Activated CD4-positive, alpha-beta memory T cell treated with anti-CD3 and anti-CD28 coated beads, Interleukin-2, amount 10 ng/mL, durations not matched to agents 7 days and 5 days (primary cell): ENCODE measurements around the gene NFE2. TPM values are rescaled to one million over a fixed set of nuclear protein-coding genes. Genes with fewer than 3 reads are reported as not detected.
A peak's percentile ranks its signal among the peaks of the same experiment; 100 is the strongest.

ENCODE experiments used
- CTCF ChIA-PET: fragments of 350-600 bp; sonication (Branson Sonifier 250); formaldehyde crosslinking; loops from one replicate; lab custom pipeline; 2021; ENCODE audit warnings: antibody characterized with exemption, inconsistent platforms; lab: Charles Lee
- POLR2A ChIA-PET: fragments of 350-600 bp; sonication (Branson Sonifier 250); formaldehyde crosslinking; loops from one replicate; lab custom pipeline; 2021; ENCODE audit warnings: antibody characterized with exemption; lab: Charles Lee
- DNase-seq: peaks from one replicate; pipeline ENCODE4 v3.0.0-alpha.2; 2020
- H3K27ac Mint-ChIP-seq: one replicate; pipeline ENCODE4 v1.8.0; 2021; ENCODE audit warnings: mild to moderate bottlenecking, mixed read lengths
- H3K27me3 Mint-ChIP-seq: one replicate; pipeline ENCODE4 v1.8.0; 2021; ENCODE audit warnings: mixed read lengths
- H3K36me3 Mint-ChIP-seq: one replicate; pipeline ENCODE4 v1.8.0; 2021; ENCODE audit warnings: low read depth, mixed read lengths
- H3K4me1 Mint-ChIP-seq: one replicate; pipeline ENCODE4 v1.8.0; 2021; ENCODE audit warnings: mixed read lengths
- H3K4me3 Mint-ChIP-seq: one replicate; pipeline ENCODE4 v1.8.0; 2021; ENCODE audit warnings: mild to moderate bottlenecking, mixed read lengths
- H3K9me3 Mint-ChIP-seq: one replicate; pipeline ENCODE4 v1.8.0; 2021; ENCODE audit warnings: mixed read lengths
- total RNA-seq, 2 experiments: library from RNA; stranded (reverse); gene quantifications; one replicate each; pipeline ENCODE4 v1.2.3, GENCODE V29; 2021

The NFE2 gene
- total RNA-seq, 2 experiments from 2014 or later = 0.20 TPM; not detected in 1

GRCh38 chr12:54303640-54304039, 2.8 kb upstream of the NFE2 start:
- Mint-ChIP-seq H3K27me3 (peaks cover 59% of the 10 kb centered on the region), H3K4me3 (no peak overlapping the region), H3K4me1 (peaks cover 41% of the 10 kb centered on the region), H3K27ac (no peak overlapping the region), H3K36me3 (no peaks in the 10 kb centered on the region), H3K9me3 (no peaks in the 10 kb centered on the region)
- CTCF ChIA-PET = no interaction called here
- no peak for DNase-seq
- POLR2A ChIA-PET = no interaction called here

DNA sequence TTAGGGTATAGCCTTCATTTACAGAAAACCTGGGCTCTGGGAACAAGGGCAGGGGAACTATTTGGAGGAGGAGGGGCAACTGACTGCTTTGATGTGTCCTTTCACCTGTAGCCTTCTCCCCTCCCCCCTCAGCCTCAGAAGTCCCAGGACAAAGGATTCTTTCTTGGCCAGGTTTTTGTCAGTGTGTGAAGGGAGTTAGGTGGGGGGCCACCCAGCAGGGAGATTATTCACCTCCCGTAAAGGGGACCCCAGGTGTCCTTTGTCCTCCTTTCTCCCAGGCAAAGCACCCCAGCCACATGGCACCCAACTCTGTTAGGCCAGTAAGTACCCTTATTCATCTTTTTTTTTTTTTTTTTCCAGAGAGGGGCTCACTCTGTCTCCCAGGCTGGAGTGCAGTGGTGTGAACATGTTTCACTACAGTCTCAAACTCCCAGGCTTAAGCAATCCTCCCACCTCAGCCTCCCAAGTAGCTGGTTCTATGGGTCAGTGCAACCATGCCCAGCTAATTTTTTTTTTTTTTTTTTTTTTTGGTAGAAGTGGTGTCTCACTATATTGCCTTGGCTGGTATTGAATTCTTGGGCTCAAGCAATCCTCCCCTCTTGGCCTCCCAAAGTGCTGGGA, 723 bp upstream of the NFE2 start:
- Mint-ChIP-seq H3K27ac (no peak overlapping the region), H3K36me3 (no peaks in the 10 kb centered on the region), H3K4me1 (peaks cover 37% of the 10 kb centered on the region), H3K27me3 (peaks cover 65% of the 10 kb centered on the region), H3K4me3 (no peak overlapping the region), H3K9me3 (no peaks in the 10 kb centered on the region)
- ChIA-PET CTCF (interaction anchor here (0.6 to 2.5 kb wide), 12 partner anchors 8 to 605 kb away, joined by 3 to 16 read pairs (median 3); partner anchors contain the start of gene COPZ1), POLR2A (interaction anchor here (1.1 to 1.3 kb wide), 3 partner anchors 20 to 78 kb away, joined by 3 read pairs; partner anchors contain the start of gene CBX5)
- DNase-seq = no peak

GRCh38 chr12:54300225-54300731, 537 bp downstream of the NFE2 start:
- no peak for DNase-seq
- H3K36me3 Mint-ChIP-seq = no peaks in the 10 kb centered on the region
- ChIA-PET POLR2A (interaction anchor here (0.9 to 3.0 kb wide), 7 partner anchors 9 to 58 kb away, joined by 3 to 12 read pairs (median 4); partner anchors contain the start of gene HNRNPA1), CTCF (interaction anchor here (1.3 to 2.5 kb wide), 7 partner anchors 12 to 85 kb away, joined by 3 to 16 read pairs (median 6); partner anchors contain the start of gene COPZ1)
- no peaks in the 10 kb centered on the region for H3K9me3 Mint-ChIP-seq
- no peak overlapping the region for H3K27ac Mint-ChIP-seq
- H3K27me3 Mint-ChIP-seq = peaks cover 67% of the 10 kb centered on the region
- H3K4me1 Mint-ChIP-seq = peaks cover 36% of the 10 kb centered on the region
- H3K4me3 Mint-ChIP-seq = no peak overlapping the region

- ChIA-PET CTCF (interaction anchor here (1.1 to 2.1 kb wide), 9 partner anchors 11 to 84 kb away, joined by 3 to 13 read pairs (median 3); partner anchors contain the start of gene COPZ1), POLR2A (interaction anchor here (0.9 to 3.0 kb wide), 5 partner anchors 8 to 59 kb away, joined by 3 to 12 read pairs (median 7); no protein-coding TSS in a partner anchor)
- Mint-ChIP-seq H3K9me3 (no peaks in the 10 kb centered on the region), H3K27me3 (peaks cover 66% of the 10 kb centered on the region), H3K36me3 (no peaks in the 10 kb centered on the region), H3K4me3 (no peak overlapping the region), H3K4me1 (peaks cover 33% of the 10 kb centered on the region), H3K27ac (no peak overlapping the region)
- no peak for DNase-seq
These were observed 1.1 kb downstream of the NFE2 start for GRCh38 chr12:54299515-54300224.

DNA sequence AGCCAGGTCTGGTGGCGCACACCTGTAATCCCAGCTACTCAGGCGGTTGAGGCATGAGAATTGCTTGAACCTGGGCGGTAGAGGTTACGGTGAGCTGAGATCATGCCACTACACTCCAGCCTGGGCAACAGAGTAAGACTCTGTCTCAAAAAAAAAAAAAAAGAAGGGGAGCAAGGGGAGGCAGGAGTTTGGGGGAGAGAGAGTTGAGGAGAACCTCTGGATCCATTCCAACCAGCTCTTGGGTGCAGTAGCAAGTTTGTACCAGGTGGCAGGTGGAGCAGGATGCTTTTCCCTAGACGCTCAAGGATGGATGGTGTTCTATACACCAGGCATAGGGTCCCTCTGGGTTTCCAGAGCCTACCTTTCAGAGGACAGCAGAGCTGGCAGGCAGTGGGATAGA, 1.9 kb downstream of the NFE2 start:
- H3K4me3 Mint-ChIP-seq = no peak overlapping the region
- ChIA-PET POLR2A (interaction anchor here (0.8 to 3.0 kb wide), 4 partner anchors 12 to 60 kb away, joined by 3 to 12 read pairs (median 9); partner anchors contain the start of genes CBX5 and HNRNPA1), CTCF (interaction anchor here (0.7 to 2.4 kb wide), 7 partner anchors 26 to 84 kb away, joined by 3 to 13 read pairs (median 6); partner anchors contain the start of gene COPZ1)
- DNase-seq = no peak
- no peaks in the 10 kb centered on the region for H3K36me3 Mint-ChIP-seq
- peaks cover 26% of the 10 kb centered on the region for H3K4me1 Mint-ChIP-seq
- peaks cover 58% of the 10 kb centered on the region for H3K27me3 Mint-ChIP-seq
- no peak overlapping the region for H3K27ac Mint-ChIP-seq
- no peaks in the 10 kb centered on the region for H3K9me3 Mint-ChIP-seq

DNA sequence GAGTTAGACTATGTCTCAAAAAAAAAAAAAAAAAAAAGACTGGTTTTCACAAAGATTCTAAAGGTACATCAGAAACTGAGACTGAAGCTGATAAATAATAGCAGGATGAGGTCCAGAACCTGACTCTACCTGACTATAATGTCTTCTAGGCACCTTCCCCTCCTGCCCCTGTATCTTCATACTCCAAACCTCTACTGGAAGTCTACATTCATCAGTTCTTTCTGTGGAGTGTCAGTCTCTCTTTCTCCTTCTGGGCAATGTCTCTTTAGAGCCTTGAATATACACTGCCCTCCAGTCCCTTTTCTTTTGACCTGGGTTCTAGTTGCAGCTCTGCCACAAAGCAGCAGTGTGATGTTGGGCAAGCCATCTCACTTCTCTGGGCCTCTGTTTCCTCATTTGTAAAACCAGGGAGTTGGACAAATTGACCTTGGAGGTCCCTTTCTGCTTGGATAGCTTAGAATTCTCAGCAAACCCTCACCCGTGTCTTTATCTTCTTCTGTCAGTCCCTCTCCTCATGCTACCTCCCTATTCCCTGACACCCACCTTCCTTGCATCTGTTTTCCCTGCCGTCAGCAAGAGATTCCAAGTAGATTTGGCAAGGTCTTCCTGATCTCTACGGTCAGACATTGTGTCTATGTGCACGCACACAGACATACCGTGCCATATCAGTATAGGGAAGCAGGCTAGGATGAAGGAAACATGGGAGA, 4.3 kb downstream of the NFE2 start:
- Mint-ChIP-seq H3K4me1 (peaks cover 20% of the 10 kb centered on the region), H3K4me3 (no peak overlapping the region), H3K27me3 (peaks cover 40% of the 10 kb centered on the region), H3K36me3 (no peaks in the 10 kb centered on the region), H3K27ac (no peak overlapping the region), H3K9me3 (no peaks in the 10 kb centered on the region)
- POLR2A ChIA-PET = interaction anchor here (1.7 to 6.0 kb wide), 3 partner anchors 10 to 17 kb away, joined by 9 to 24 read pairs (median 16); partner anchors contain the start of gene CBX5
- CTCF ChIA-PET = interaction anchor here (0.6 to 6.7 kb wide), 14 partner anchors 11 to 195 kb away, joined by 3 to 72 read pairs (median 5); partner anchors contain the start of gene COPZ1
- no peak for DNase-seq

DNA sequence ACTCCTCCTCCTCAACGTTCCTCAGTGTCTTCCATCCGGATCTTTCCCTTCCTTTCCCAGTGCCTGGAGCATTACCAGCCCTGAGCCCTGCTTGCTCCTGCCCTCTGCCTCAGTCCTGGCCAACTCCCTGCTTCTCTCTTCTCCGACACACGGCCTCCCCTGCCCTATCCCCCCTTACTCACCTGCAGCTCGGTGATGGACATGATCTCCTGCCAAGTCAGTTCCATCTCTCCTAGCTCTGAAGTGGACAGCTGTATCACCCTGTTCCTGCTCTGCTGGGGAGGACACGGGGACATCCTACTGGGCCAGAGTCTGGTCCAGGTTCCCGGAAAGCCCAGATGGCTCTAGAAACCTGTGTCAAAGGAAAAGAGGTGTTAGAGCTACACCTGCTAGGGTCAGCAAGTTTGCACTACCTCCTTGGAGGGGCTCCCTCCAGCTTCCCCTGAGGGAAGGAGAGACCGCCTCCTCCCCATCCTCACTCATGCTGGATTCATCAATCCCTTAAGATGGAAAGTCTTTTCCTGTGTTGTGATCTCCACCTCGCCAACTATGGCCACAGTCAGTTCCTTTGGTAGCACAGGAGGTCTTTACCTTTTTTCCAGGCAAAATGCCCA, 5.8 kb downstream of the NFE2 start:
- H3K27me3 Mint-ChIP-seq = peaks cover 25% of the 10 kb centered on the region
- no peaks in the 10 kb centered on the region for H3K36me3 Mint-ChIP-seq
- no peak overlapping the region for H3K27ac Mint-ChIP-seq
- no peaks in the 10 kb centered on the region for H3K9me3 Mint-ChIP-seq
- peaks cover 12% of the 10 kb centered on the region for H3K4me1 Mint-ChIP-seq
- POLR2A ChIA-PET = interaction anchor here (1.2 to 7.5 kb wide), 5 partner anchors 9 to 64 kb away, joined by 3 to 60 read pairs (median 16); partner anchors contain the start of genes CBX5, COPZ1 and HNRNPA1
- DNase-seq = no peak
- CTCF ChIA-PET = interaction anchor here (0.7 to 6.7 kb wide), 10 partner anchors 13 to 85 kb away, joined by 3 to 72 read pairs (median 25); partner anchors contain the start of genes CBX5, COPZ1 and HNRNPA1
- no peak overlapping the region for H3K4me3 Mint-ChIP-seq

- peaks cover 18% of the 10 kb centered on the region for H3K27me3 Mint-ChIP-seq
- H3K4me3 Mint-ChIP-seq = no peak overlapping the region
- peaks cover 12% of the 10 kb centered on the region for H3K4me1 Mint-ChIP-seq
- peak; percentile 75 for DNase-seq
- POLR2A ChIA-PET = interaction anchor here (1.2 to 7.5 kb wide), 6 partner anchors 8 to 65 kb away, joined by 3 to 60 read pairs (median 12); partner anchors contain the start of genes CBX5, COPZ1 and HNRNPA1
- no peaks in the 10 kb centered on the region for H3K36me3 Mint-ChIP-seq
- H3K27ac Mint-ChIP-seq = no peak overlapping the region
- no peaks in the 10 kb centered on the region for H3K9me3 Mint-ChIP-seq
- CTCF ChIA-PET = interaction anchor here (0.7 to 6.7 kb wide), 16 partner anchors 8 to 330 kb away, joined by 3 to 72 read pairs (median 6); partner anchors contain the start of genes CBX5, COPZ1 and HNRNPA1
These were observed 6.5 kb downstream of the NFE2 start for GRCh38 chr12:54294152-54294952.

- ChIA-PET CTCF (interaction anchor here (0.6 to 6.7 kb wide), 14 partner anchors 9 to 201 kb away, joined by 3 to 72 read pairs (median 9); partner anchors contain the start of genes CBX5, COPZ1 and HNRNPA1), POLR2A (interaction anchor here (0.9 to 7.5 kb wide), 6 partner anchors 9 to 80 kb away, joined by 4 to 60 read pairs (median 4); partner anchors contain the start of genes CBX5 and HNRNPA1)
- no peaks in the 10 kb centered on the region for H3K9me3 Mint-ChIP-seq
- peaks cover 9% of the 10 kb centered on the region for H3K27me3 Mint-ChIP-seq
- H3K36me3 Mint-ChIP-seq = peaks cover 5% of the 10 kb centered on the region
- H3K4me3 Mint-ChIP-seq = no peak overlapping the region
- no peak overlapping the region for H3K27ac Mint-ChIP-seq
- no peak for DNase-seq
- peaks cover 11% of the 10 kb centered on the region for H3K4me1 Mint-ChIP-seq
These were observed 7.9 kb downstream of the NFE2 start for GRCh38 chr12:54292931-54293241.

GRCh38 chr12:54292083-54292930, 8.5 kb downstream of the NFE2 start:
- Mint-ChIP-seq H3K27me3 (peaks cover 6% of the 10 kb centered on the region), H3K9me3 (no peaks in the 10 kb centered on the region), H3K4me1 (peaks cover 9% of the 10 kb centered on the region), H3K27ac (no peak overlapping the region), H3K36me3 (peaks cover 8% of the 10 kb centered on the region), H3K4me3 (no peak overlapping the region)
- DNase-seq = no peak
- POLR2A ChIA-PET = interaction anchor here (0.7 to 7.5 kb wide), 8 partner anchors 7 to 80 kb away, joined by 3 to 60 read pairs (median 4); partner anchors contain the start of genes CBX5 and HNRNPA1
- CTCF ChIA-PET = interaction anchor here (0.6 to 6.7 kb wide), 18 partner anchors 9 to 91 kb away, joined by 3 to 72 read pairs (median 6); partner anchors contain the start of genes CBX5, COPZ1 and HNRNPA1
